Dermis microvascular lymphatic vessel endothelial cell (primary cell): ENCODE measurements around the gene NLRX1. TPM values are rescaled to one million over a fixed set of nuclear protein-coding genes. Genes with fewer than 3 reads are reported as not detected.
A peak's percentile ranks its signal among the peaks of the same experiment; 100 is the strongest.
"Not testable (repeated sequence)": the region's sequence is repeated elsewhere in the genome, so short reads cannot be mapped to it uniquely, and the experiment has no call there.

ENCODE experiments used
- DNase-seq, 2 donors: peaks; one replicate each; pipeline versions ENCODE4 v3.0.0 to v3.0.0-alpha.2; 2010; ENCODE audit warnings: low read depth in 2 of 2
- total RNA-seq: library from RNA; depleted of rRNA; stranded (reverse); fragments of >200 nt; gene quantifications from 2 replicates; pipeline ENCODE4 v1.2.1, GENCODE V29; 2014

NLRX1 gene
- total RNA-seq, 1 donor from 2014 or later, result 11.0 TPM

DNA sequence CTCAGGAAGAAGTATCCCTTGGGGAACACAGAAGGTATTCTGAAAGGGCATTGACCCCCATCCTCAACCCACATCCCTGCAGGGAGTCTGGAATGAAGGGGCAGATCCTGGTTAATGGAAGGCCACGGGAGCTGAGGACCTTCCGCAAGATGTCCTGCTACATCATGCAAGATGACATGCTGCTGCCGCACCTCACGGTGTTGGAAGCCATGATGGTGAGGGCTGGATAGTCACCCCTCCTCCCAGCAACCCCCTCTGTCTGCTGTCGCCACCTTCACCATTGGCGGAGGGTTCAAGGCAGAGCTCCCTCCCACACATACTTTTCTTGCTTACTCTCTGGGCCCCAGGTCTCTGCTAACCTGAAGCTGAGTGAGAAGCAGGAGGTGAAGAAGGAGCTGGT lies 14.3 kb upstream of the NLRX1 start:
- no peak for DNase-seq

DNA sequence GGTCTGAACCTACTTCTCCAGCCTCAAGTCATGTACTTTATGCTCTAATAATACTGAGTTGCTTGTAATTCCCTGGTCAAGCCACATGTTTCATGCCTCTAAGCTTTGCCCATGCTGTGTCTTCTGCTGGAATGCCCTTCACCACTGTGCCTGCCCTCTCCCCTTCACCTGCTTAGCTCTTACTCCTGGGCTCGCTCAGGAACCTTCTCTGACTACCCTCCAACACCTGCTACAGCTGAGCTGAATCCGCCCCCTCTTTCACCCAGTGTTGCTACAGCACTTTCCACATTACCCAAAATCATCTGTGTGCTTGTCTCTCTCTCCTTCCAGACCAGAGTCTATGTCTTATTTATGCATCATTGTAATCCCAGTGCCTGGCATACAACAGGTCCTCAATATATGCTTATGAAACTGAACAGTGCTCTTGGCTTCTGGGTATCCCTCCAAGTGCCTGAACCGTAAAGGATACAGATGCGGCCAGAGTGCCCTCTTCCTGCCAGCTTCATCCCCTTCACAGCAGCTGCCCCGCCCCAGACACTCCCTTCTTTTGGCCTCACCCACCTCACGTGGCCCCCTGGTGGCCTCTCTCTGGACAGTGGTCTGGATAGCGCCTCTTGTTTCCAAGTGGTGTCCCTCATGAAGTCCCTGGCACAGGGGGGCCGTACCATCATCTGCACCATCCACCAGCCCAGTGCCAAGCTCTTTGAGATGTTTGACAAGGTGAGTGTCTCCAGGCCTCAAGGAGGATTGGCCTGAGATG lies 12.6 kb upstream of the NLRX1 start:
- peak in 1 of 2 donors; percentile 39 for DNase-seq

DNA sequence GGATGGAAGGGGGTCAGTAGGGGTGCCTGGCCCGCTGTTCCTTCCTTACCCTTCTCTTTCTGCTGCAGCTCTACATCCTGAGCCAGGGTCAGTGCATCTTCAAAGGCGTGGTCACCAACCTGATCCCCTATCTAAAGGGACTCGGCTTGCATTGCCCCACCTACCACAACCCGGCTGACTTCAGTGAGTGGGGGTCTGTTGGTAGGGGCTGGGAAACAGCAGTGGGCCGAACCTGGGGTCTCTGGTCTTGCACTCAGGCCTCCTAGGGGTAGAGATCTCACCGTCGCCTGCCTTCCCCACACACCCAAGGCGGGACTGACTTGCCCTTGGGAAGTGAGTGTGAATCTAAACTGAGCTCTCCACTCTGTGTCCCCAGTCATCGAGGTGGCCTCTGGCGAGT lies 12.0 kb upstream of the NLRX1 start:
- no peak for DNase-seq

DNA sequence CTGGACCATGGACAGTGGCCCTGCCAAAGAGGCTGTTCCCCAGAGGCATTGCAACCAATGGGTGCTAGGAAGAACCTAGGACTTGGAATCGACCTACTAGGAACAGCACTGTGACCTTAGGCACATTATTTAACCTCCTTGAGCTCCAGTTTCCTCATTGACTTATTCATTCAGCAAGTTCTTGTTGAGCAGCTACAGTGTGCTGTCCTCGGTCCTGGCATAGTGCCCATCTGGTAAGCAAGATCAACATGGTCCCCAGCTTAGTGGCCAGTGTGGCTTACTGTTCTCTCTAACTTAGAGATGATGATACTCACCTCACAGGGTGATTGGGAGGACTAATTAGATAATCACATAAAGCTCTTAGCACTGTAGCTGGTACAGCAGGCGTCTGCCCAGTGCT lies 11.5 kb upstream of the NLRX1 start:
- DNase-seq, result no peak

DNA sequence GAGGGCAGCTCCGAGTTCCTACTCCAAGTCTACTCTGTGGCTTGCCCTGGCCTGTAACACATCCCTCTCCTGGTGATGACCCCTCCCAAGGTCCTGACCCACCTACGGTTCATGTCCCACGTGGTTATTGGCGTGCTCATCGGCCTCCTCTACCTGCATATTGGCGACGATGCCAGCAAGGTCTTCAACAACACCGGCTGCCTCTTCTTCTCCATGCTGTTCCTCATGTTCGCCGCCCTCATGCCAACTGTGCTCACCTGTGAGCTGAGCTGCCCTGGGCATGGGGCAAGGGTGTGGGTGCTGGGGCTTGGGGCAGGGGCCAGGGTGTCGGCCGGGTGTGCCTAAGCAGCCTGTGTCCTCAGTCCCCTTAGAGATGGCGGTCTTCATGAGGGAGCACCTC lies 10.1 kb upstream of the NLRX1 start:
- DNase-seq, result no peak

DNA sequence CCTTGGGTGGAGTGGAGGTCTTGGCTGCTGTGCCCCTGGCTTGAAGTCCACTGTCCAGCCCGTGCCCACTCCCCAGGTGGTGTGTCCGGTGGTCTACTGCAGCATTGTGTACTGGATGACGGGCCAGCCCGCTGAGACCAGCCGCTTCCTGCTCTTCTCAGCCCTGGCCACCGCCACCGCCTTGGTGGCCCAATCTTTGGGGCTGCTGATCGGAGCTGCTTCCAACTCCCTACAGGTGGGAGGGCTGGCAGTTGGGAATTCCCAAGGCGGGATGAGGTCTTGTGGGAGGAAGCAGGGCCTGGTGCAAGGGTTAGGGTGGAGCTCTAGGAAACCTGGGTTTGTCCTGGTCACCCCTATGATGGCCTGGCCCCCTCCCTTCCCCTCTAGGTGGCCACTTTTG lies 8.4 kb upstream of the NLRX1 start:
- no peak for DNase-seq

DNA sequence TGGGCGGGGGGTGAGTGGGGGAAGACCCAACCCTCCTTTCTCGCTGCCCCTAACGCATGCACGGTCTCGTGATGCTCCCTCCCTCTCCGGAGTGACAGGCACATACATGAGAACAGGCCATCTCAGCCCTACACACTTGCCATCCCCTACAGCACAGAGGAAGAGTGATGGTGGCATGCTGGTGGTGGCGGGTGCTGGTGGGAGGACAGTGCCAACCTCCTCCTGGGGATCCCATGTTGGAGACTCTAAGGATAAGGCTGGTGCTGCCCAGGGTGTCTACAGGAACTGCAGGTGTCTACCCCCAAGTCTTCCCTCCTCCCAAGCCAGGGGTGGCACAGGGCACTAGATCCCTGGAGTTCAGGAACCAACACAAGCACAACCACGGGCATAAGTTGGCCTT lies 6.7 kb upstream of the NLRX1 start:
- DNase-seq, result no peak

DNA sequence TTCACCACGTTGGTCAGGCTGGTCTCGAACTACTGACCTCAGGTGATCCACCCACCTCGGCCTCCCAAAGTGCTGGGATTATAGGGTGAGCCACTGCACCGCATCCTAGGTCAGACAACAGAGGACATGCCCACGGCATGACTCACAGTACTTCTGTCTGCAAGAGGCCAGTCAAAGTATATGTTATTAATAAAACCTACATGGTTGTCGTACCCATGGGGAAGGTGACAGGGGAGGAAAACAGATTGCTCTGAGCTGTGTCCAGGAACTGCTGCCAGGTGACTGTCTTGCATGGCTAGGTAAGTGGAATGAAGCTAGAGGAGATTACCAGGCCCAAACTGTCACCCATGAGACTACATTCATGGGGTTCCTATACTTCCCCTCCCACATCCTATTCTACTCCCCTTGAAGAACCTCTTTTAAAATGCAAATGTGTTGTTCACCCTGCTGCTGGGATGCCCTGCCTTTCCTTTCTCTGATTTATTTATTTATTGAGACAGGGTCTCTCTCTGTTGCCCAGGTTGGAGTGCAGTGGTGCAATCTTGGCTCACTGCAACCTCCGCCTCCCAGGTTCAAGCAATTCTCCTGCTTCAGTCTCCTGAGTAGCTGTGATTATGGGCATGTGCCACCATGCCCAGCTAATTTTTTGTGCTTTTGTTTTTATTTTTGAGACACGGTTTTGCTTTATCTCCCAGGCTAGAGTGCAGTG lies 2.0 kb upstream of the NLRX1 start:
- DNase-seq, result peak in 1 of 2 donors; percentile 60

DNA sequence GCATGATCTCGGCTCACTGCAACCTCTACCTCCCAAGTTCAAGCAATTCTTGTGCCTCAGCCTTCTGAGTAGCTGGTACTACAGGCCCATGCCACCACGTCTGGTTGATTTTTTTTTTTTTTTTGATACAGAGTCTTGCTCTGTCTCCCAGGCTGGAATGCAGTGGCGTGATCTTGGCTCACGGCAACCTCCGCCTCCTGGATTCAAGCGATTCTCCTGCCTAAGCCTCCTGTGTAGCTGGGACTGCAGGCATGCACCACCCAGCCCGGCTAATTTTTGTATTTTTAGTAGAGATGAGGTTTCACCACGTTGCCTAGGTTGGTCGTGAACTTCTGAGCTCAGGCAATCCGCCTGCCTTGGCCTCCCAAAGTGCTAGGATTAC lies 1.5 kb upstream of the NLRX1 start:
- DNase-seq, result not testable (repeated sequence)

DNA sequence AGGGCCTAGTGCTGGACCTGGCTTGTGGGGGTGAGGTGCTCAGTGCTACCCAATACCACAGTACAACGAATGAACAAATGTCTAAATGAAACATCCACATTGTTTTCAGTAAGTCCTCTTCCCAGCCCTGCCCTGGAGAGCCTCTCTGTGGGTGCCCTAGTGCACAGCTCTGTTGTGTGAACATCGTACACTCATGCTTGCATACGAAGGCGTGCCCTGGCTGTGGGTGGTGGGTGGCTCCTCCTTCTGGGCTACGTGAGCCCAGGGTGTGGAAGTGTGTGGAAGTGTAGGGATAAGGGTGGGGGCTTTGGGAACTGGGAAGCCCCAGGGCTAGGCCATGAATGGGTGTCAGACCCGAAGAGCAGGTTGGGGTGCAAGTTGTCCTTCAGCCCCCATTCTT lies 592 bp upstream of the NLRX1 start:
- DNase-seq, result no peak

DNA sequence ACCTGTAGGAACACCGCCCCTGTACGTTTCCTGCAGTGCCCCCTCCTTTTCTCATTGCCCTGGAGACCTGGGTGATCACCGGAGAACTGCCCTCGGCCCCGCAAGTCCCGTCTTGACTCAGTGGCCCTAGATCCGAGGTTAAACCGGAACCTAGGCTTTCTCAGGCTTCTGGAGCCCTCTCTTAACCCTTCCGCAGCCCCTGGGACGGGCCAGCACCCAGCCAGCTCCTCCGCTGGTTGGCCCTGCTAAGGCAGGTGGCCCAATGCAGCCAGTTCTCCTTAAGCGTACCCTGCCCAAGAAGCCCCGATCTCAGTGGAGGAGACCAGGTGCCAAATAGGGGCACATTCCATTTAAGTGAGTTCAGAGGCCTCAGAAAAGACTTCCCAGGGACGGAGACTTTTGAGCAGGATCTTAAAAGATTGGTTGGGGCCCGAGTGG lies 776 bp downstream of the NLRX1 start:
- no peak for DNase-seq

DNA sequence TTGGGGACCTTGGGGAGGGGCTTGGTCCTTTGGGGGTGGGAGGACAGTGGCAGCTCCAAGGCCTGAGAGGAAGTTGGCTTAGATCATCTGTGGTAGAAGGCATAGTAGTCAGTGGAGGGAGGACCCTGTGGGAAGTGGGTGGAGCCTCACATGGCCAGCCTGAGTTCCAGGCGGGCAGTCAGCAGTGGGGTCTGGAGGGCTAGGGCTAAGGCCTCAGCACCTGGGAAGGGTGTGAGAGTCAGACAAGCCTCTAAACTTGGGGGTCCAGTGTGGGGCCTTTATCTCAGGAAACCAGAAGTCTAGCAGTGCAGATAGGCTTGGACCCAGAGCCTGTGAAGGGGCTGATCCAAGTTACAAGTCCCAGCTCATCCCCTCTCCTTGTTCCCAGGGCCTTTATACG lies 4.0 kb downstream of the NLRX1 start:
- no peak for DNase-seq

DNA sequence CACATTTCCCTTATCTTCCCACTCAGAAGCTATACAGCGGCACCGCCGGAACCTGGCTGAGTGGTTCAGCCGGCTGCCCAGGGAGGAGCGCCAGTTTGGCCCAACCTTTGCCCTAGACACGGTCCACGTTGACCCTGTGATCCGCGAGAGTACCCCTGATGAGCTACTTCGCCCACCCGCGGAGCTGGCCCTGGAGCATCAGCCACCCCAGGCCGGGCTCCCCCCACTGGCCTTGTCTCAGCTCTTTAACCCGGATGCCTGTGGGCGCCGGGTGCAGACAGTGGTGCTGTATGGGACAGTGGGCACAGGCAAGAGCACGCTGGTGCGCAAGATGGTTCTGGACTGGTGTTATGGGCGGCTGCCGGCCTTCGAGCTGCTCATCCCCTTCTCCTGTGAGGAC lies 4.9 kb downstream of the NLRX1 start:
- no peak for DNase-seq

DNA sequence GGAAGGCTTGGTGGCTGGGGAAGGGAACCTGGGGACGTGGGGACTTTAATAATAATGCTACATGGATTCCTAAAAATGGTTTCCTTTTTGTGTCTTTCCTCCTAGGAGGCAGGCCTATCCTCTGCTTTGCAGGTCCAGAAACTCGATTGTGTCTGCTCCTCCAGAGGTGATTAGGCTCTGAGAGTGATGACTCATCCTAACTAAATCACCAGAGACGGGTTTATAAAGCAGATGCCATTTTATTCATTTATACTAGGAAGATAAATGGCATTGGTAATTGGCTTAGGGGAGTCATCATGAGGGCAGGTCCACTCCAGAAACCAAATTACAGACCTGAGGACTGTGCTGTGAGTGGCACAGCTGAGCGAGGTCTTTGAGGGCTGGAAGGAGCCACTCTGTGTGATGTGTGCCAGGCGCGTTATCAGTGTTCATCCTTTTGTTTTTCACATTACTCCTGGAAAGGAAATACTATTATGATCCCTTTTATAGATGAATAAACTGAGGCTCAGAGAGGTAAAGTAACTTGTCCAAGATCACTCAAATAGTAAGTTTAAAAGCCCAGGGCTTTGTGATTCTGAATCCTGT lies 7.1 kb downstream of the NLRX1 start:
- peak in 1 of 2 donors; percentile 49 for DNase-seq

DNA sequence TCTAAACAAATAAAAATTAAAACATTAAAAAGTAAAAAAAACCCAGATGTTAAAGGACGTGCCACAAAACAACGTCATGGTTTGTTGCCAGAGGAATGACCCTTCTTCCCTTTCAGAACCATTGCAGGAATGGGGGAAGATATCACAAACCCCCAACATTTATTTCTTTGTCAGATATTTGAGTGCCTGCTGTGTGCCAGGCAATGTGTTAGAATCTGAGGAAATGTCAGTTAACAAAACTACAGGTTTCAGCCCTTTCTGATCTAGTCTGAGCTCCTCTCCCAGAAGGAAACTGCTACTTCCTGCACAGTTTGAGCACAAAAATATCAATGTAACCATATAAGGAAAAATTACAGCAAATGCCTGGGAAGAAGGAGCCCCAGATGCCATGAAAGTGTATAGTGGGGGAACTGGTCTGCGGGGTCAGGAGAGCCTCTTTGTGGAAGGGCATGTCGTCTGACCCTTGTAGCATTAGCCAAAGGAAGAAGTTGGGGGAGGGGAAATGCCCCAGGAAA lies 9.7 kb downstream of the NLRX1 start:
- DNase-seq, result peak in 1 of 2 donors; percentile 43

DNA sequence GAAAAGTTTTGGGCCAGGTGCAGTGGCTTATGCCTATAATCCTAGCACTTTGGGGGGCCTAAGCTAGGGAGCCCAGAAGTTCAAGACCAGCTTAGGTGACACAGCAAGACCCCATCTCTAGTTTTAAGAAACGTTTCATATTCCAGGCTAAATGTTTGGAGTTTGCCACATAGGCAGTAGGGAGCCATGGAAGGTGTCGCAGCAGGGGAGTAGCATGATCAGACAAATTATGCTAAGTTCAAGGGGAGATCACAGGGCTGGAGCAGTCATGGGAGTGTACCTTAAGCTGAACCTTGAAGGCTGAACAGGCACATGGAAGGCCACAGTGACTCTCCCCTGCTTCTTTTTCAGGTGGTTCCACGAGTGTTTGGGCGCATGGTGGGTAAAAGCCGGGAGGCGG lies 10.8 kb downstream of the NLRX1 start:
- DNase-seq, result no peak

DNA sequence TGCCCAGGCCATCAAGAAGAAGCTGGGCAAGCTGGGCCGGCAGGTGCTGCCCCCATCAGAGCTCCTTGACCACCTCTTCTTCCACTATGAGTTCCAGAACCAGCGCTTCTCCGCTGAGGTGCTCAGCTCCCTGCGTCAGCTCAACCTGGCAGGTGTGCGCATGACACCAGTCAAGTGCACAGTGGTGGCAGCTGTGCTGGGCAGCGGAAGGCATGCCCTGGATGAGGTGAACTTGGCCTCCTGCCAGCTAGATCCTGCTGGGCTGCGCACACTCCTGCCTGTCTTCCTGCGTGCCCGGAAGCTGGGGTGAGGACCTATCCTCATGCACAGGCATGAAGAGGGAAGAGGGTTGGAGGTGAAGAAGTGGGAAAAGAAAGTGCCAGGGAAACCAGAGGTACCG lies 11.5 kb downstream of the NLRX1 start:
- peak in 1 of 2 donors; percentile 32 for DNase-seq

DNA sequence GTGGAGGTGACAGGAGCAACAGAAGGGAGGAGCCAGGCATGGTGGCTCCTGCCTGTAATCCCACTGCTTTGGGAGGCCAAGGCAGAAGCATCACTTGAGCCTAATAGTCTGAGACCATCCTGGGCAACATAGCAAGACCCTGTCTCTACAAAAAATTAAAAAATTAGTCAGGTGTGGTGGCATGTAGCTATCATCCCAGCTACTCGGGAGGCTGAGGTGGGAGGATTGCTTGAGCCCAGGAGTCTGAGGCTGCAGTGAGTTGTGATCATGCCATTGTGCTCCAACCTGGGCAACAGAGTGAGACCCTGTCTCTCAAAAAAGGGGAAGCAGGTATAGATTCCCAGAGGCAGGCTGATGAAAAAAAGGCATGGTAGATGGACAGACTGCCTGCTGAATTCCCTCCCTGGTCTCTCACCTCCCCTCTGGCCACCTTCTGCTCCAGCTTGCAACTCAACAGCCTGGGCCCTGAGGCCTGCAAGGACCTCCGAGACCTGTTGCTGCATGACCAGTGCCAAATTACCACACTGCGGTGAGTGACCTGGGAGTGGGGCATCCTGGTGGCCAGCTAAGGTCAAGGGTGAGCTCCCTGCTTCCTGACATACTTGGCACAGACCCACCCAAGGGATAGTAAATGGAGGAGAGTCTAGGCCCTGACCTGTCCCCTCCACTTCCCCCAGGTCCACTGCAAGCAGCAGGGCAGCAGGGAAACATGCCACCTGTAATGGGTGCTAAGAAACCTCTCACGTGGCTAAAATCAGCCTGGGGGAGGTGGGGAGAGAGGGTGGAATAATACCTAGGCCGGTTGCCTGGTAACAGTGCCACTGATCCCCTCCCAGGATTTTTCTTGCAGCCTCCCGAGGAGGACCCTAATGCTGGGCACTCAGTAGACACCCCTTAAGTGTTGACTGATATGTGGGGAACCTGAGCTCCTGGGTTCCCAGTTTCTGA lies 12.5 kb downstream of the NLRX1 start:
- DNase-seq, result peak in 1 of 2 donors; percentile 26

DNA sequence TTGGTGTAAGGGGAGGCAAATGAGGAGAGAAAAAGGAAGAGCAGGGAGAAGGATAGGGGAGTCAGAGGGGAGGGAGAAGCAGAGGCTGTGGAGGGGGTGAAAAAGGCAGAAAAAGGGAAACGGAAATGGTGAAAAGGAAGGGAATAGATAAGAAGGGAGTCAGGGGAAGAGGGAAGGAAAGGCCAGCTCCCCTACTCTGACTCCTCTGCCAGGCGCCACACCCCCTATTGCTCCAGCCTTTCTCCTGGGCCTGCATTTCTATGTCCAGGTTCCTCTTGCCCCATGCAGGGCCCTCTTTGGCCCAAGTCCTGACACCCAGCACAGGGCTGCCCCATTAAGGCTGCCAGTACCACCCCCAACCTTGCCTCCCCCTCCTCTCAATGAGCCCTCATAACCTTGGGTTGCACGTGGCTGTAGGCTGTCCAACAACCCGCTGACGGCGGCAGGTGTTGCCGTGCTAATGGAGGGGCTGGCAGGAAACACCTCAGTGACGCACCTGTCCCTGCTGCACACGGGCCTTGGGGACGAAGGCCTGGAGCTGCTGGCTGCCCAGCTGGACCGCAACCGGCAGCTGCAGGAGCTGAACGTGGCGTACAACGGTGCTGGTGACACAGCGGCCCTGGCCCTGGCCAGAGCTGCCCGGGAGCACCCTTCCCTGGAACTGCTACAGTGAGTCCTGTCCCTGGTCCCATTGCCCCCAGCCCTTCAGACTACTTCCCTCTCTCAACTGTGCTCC lies 13.3 kb downstream of the NLRX1 start:
- no peak for DNase-seq

DNA sequence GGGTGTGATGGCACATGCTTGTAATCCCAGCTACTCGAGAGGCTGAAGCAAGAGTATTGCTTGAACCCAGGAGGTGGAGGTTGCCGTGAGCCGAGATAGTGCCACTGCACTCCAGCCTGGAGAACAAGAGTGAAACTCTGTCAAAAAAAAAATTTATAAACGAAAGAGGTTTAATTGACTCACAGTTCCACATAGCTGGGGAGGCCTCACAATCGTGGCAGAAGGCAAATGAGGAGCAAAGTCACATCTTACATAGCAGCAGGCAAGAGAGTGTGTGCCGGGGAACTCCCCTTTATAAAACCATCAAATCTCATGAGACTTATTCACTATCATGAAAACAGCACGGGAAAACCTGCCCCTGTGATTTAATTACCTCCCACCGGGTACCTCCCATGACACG lies 15.9 kb downstream of the NLRX1 start:
- DNase-seq, result not testable (repeated sequence)
